IMR-90 (cell line): Measurements from ENCODE around the gene CENPX. TPM values are rescaled to one million over a fixed set of nuclear protein-coding genes. Genes with fewer than 3 reads are reported as not detected.

Experiments
- ATAC-seq: fragments of 200-7000 bp; cut with Tn5 transposase; 2 replicates; pipeline ENCODE4 v1.9.1; 2020; ENCODE audit warnings: low read depth, mild to moderate bottlenecking, moderate library complexity
- BruUV-seq: library from RNA; stranded (reverse); fragments of 400-500 nt; replicated peaks from 2 replicates; lab custom pipeline; 2021; lab: Mats Ljungman, UMichigan
- CTCF ChIA-PET: fragments of 300-600 bp; formaldehyde crosslinking; extraction: SDS; loops from one replicate; lab custom pipeline; 2021; ENCODE audit warnings: antibody characterized with exemption; lab: Yijun Ruan, JAX
- POLR2A ChIA-PET: fragments of 300-600 bp; sonication (Branson Sonifier 250); formaldehyde crosslinking; loops from one replicate; lab custom pipeline; 2022; ENCODE audit warnings: antibody characterized with exemption; ENCODE audit not compliant: unreplicated experiment; lab: Charles Lee
- DNase-seq: peaks from one replicate; pipeline ENCODE4 v3.0.0; 2013
- H2AFZ ChIP-seq: replicated peaks from 2 replicates; pipeline ENCODE3; 2013; ENCODE audit warnings: low read length, mild to moderate bottlenecking; ENCODE audit not compliant: poor library complexity
- H2AK5ac ChIP-seq: 2 replicates; pipeline ENCODE4 v1.6.1; 2013; ENCODE audit warnings: low read depth, low read length, inconsistent platforms
- H2AK9ac ChIP-seq: replicated peaks from 2 replicates; pipeline ENCODE3; 2013; ENCODE audit warnings: mild to moderate bottlenecking, low read depth, low read length, moderate library complexity; ENCODE audit not compliant: poor library complexity
- H2BK120ac ChIP-seq: 2 replicates; pipeline ENCODE4 v1.6.1; 2013; ENCODE audit warnings: low read depth, low read length, inconsistent platforms
- H2BK15ac ChIP-seq: 3 replicates; pipeline ENCODE4 v1.6.1; 2013; ENCODE audit warnings: low read depth, low read length, inconsistent platforms
- H2BK20ac ChIP-seq: 2 replicates; pipeline ENCODE4 v1.6.1; 2013; ENCODE audit warnings: low read depth, mild to moderate bottlenecking, inconsistent platforms, low read length, moderate library complexity
- H2BK5ac ChIP-seq: 2 replicates; pipeline ENCODE4 v1.6.1; 2013; ENCODE audit warnings: mild to moderate bottlenecking, low read depth, low read length, inconsistent platforms; ENCODE audit not compliant: poor library complexity, severe bottlenecking
- H3K14ac ChIP-seq: replicated peaks from 2 replicates; pipeline ENCODE4 v1.6.1; 2013; ENCODE audit warnings: low read depth, low read length, inconsistent platforms
- H3K18ac ChIP-seq: 2 replicates; pipeline ENCODE4 v1.6.1; 2013; ENCODE audit warnings: low read depth, low read length, control low read depth
- H3K23ac ChIP-seq: 2 replicates; pipeline ENCODE4 v1.6.1; 2013; ENCODE audit warnings: low read depth, low read length, inconsistent platforms
- H3K27ac ChIP-seq: 2 replicates; pipeline ENCODE4 v1.5.1; 2013; ENCODE audit warnings: mild to moderate bottlenecking, control low read depth, low read length; ENCODE audit not compliant: insufficient read depth
- H3K27me3 ChIP-seq: 2 replicates; pipeline ENCODE4 v1.6.1; 2013; ENCODE audit warnings: low read length; ENCODE audit not compliant: control insufficient read depth, insufficient read depth
- H3K36me3 ChIP-seq: 2 replicates; pipeline ENCODE4 v1.6.1; 2013; ENCODE audit warnings: low read length, mixed read lengths; ENCODE audit not compliant: control insufficient read depth, insufficient read depth
- H3K4ac ChIP-seq: 2 replicates; pipeline ENCODE4 v1.6.1; 2013; ENCODE audit warnings: low read depth, low read length, inconsistent platforms
- H3K4me1 ChIP-seq: 2 replicates; pipeline ENCODE4 v1.6.1; 2013; ENCODE audit warnings: low read length, mixed read lengths; ENCODE audit not compliant: control insufficient read depth, insufficient read depth
- H3K4me2 ChIP-seq: 2 replicates; pipeline ENCODE4 v1.6.1; 2013; ENCODE audit warnings: low read depth, mild to moderate bottlenecking, control low read depth, low read length, moderate library complexity
- H3K4me3 ChIP-seq: 2 replicates; pipeline ENCODE4 v1.5.1; 2013; ENCODE audit warnings: low read depth, mild to moderate bottlenecking, control low read depth, low read length, moderate library complexity; ENCODE audit not compliant: insufficient read depth
- H3K56ac ChIP-seq: 2 replicates; pipeline ENCODE4 v1.6.1; 2013; ENCODE audit warnings: low read length, inconsistent platforms; ENCODE audit not compliant: insufficient read depth; ENCODE audit errors: extremely low read depth
- H3K79me1 ChIP-seq, 2 experiments: 2 replicates each; pipeline ENCODE4 v1.6.1; 2013; ENCODE audit warnings: low read length in 2 of 2, inconsistent platforms in 1 of 2, low read depth in 1 of 2
- H3K9ac ChIP-seq: 2 replicates; pipeline ENCODE4 v1.6.1; 2013; ENCODE audit warnings: low read depth, low read length, control low read depth
- H3K9me1 ChIP-seq: 2 replicates; pipeline ENCODE4 v1.6.1; 2013; ENCODE audit warnings: low read length, inconsistent platforms; ENCODE audit not compliant: insufficient read depth
- H3K9me3 ChIP-seq: 2 replicates; pipeline ENCODE4 v1.6.1; 2013; ENCODE audit warnings: low read length; ENCODE audit not compliant: control insufficient read depth, insufficient read depth
- H4K20me1 ChIP-seq: 2 replicates; pipeline ENCODE4 v1.6.1; 2013; ENCODE audit warnings: low read length, inconsistent platforms; ENCODE audit not compliant: insufficient read depth
- H4K5ac ChIP-seq: 2 replicates; pipeline ENCODE4 v1.6.1; 2013; ENCODE audit warnings: mild to moderate bottlenecking, low read depth, low read length, control low read depth
- H4K8ac ChIP-seq, 2 experiments: 2 replicates each; pipeline ENCODE4 v1.6.1; 2013; ENCODE audit warnings: low read depth in 2 of 2, low read length in 2 of 2, control low read depth in 1 of 2, inconsistent platforms in 1 of 2
- H4K91ac ChIP-seq: 2 replicates; pipeline ENCODE4 v1.6.1; 2013; ENCODE audit warnings: low read depth, low read length, inconsistent platforms; ENCODE audit not compliant: insufficient read depth
- BHLHE40 ChIP-seq: fragments of 150-350 bp; IDR thresholded peaks from 2 replicates; pipeline ENCODE4 v1.6.1; 2016; ENCODE audit warnings: mild to moderate bottlenecking, low read depth, low read length
- CEBPB ChIP-seq: IDR thresholded peaks from 2 replicates; pipeline ENCODE4 v1.6.1; 2012; ENCODE audit warnings: low read depth, low read length, improper control_type of control experiment
- CHD1 ChIP-seq: IDR thresholded peaks from 2 replicates; pipeline ENCODE4 v1.6.1; 2012; ENCODE audit warnings: low read depth, low read length, improper control_type of control experiment
- CTCF ChIP-seq: conservative IDR thresholded peaks from 2 replicates; pipeline ENCODE4 v1.5.1; 2012; ENCODE audit warnings: mild to moderate bottlenecking, low read depth, low read length, improper control_type of control experiment
- ELK1 ChIP-seq: fragments of 150-350 bp; IDR thresholded peaks from 2 replicates; pipeline ENCODE4 v1.6.1; 2016; ENCODE audit warnings: low read depth, mild to moderate bottlenecking, low read length, moderate library complexity, borderline replicate concordance
- MAFK ChIP-seq: IDR thresholded peaks from 2 replicates; pipeline ENCODE4 v1.6.1; 2012; ENCODE audit warnings: low read depth, low read length, improper control_type of control experiment
- MAZ ChIP-seq: IDR thresholded peaks from 2 replicates; pipeline ENCODE4 v1.6.1; 2012; ENCODE audit warnings: low read depth, mild to moderate bottlenecking, low read length, improper control_type of control experiment, moderate library complexity, borderline replicate concordance
- MXI1 ChIP-seq: IDR thresholded peaks from 2 replicates; pipeline ENCODE4 v1.6.1; 2012; ENCODE audit warnings: low read depth, mild to moderate bottlenecking, low read length, moderate library complexity, borderline replicate concordance
- NFE2L2 ChIP-seq: fragments of 150-350 bp; IDR thresholded peaks from 2 replicates; pipeline ENCODE4 v1.6.1; 2016; ENCODE audit warnings: low read depth, mild to moderate bottlenecking, low read length
- POLR2A ChIP-seq: IDR thresholded peaks from 2 replicates; pipeline ENCODE4 v1.6.1; 2012; ENCODE audit warnings: mild to moderate bottlenecking, low read depth, low read length
- RAD21 ChIP-seq: IDR thresholded peaks from 2 replicates; pipeline ENCODE4 v1.6.1; 2012; ENCODE audit warnings: low read length, improper control_type of control experiment
- SMC3 ChIP-seq: fragments of 150-350 bp; IDR thresholded peaks from 2 replicates; pipeline ENCODE4 v1.6.1; 2016; ENCODE audit warnings: low read depth, mild to moderate bottlenecking, antibody characterized with exemption, low read length, moderate library complexity
- WGBS, 2 experiments: methylation state at CpG; one replicate each; pipeline versions ENCODE4 v1.1.5 to v1.1.7; 2013; ENCODE audit warnings: missing lambda C conversion rate in 2 of 2; ENCODE audit not compliant: insufficient read length in 1 of 2; ENCODE audit errors: extremely low coverage in 2 of 2; 5-methylcytosine and 5-hydroxymethylcytosine counted together
- dilution Hi-C: fragments of 300-500 bp; cut with HindIII; formaldehyde crosslinking; loops from one replicate; pipeline ENCODE4 v1.14.3; 2018; ENCODE audit warnings: low sequenced_read_pairs; ENCODE audit not compliant: unreplicated experiment
- in situ Hi-C: fragments of 300-500 bp; cut with MboI; formaldehyde crosslinking; loops from 3 replicates; pipeline ENCODE4 v1.14.3; 2019; ENCODE audit warnings: low sequenced_read_pairs, inconsistent platforms, mixed read lengths
- intact Hi-C: fragments of 100-400 bp; cut with micrococcal nuclease; formaldehyde crosslinking; loops from 2 replicates; pipeline ENCODE4 v1.10.0; 2022
- polyA plus RNA-seq, 3 experiments: library from polyadenylated mRNA; depleted of rRNA; stranded (reverse); fragments of >200 nt; gene quantifications; 2 replicates each; pipeline ENCODE4 v1.2.3, GENCODE V29; 2012; ENCODE audit warnings: low replicate concordance in 1 of 3
- total RNA-seq: library from RNA; depleted of rRNA; stranded (reverse); fragments of >200 nt; gene quantifications from 2 replicates; pipeline ENCODE4 v1.2.3, GENCODE V29; 2012

The CENPX gene
- total and polyA plus RNA-seq, 2 of the 4 experiments (the other 2 are of a cell fraction), result 44.8 to 86.8 TPM

- ChIA-PET CTCF (interaction anchor here (0.5 to 1.7 kb wide), 4 partner anchors 14 to 78 kb away, joined by 3 to 7 read pairs (median 4); partner anchors contain the start of genes CENPX and LRRC45), POLR2A (interaction anchor here (0.6 kb wide), 1 partner anchor 61 kb away, joined by 4 read pairs; the partner anchor contains the start of gene FASN)
- Histone ChIP-seq H4K20me1 (peaks cover 5% of the 10 kb centered on the region), H3K36me3 (no peaks in the 10 kb centered on the region), H3K9me1 (0 out of 2 replicates have a peak, but pooled peaks cover 7% of the 10 kb centered on the region), H3K4ac (peak within 1 kb of the TSS; percentile 22), H4K91ac (no peak within 1 kb of the TSS), H3K23ac (peak within 1 kb of the TSS; percentile 33; the same call in 1 of the 2 replicates), H3K4me1 (peaks cover 7% of the 10 kb centered on the region), H3K27me3 (no peaks in the 10 kb centered on the region), H3K56ac (peak within 1 kb of the TSS; percentile 48; the same call in 1 of the 2 replicates), H3K9ac (peak within 1 kb of the TSS; percentile 61), H3K14ac (peak within 1 kb of the TSS; percentile 72; the same call in 1 of the 2 replicates), H2BK5ac (peak within 1 kb of the TSS; percentile 79), H3K4me2 (peak within 1 kb of the TSS; percentile 97), H3K27ac (peak within 1 kb of the TSS; percentile 65), H4K5ac (no peak within 1 kb of the TSS; the same call in 1 of the 2 replicates), H2AK5ac (peak within 1 kb of the TSS; percentile 33; the same call in 1 of the 2 replicates), H2BK15ac (no peak within 1 kb of the TSS), H2BK20ac (no peak within 1 kb of the TSS), H2AK9ac (peak within 1 kb of the TSS; percentile 97), H3K4me3 (peak within 1 kb of the TSS; percentile 54), H2BK120ac (no peak within 1 kb of the TSS), H4K8ac (peak within 1 kb of the TSS in 1 of 2 experiments; percentile 78; a peak in 2 of 4 replicates), H2AFZ (peak within 1 kb of the TSS; percentile 96), H3K79me1 (peaks cover 7 to 12% of the 10 kb centered on the region in 2 experiments), H3K9me3 (no peaks in the 10 kb centered on the region), H3K18ac (no peak within 1 kb of the TSS)
- DNase-seq, result peak; percentile 90
- BruUV-seq, result no TSS peak
- in situ Hi-C loops (no loop called here), intact Hi-C loops (loop anchor here (2.0 to 10.0 kb wide), 2 partner anchors 62 to 288 kb away; partner anchors contain the start of gene FASN), dilution Hi-C loops (no loop called here)
- peak; percentile 98 for ATAC-seq
- TF ChIP-seq BHLHE40 (peak; percentile 43; the same call in 1 of the 2 replicates), ELK1 (no peak), MAFK (no peak), MAZ (peak; percentile 66; the same call in 1 of the 2 replicates), MXI1 (peak; percentile 54; the same call in 1 of the 2 replicates), RAD21 (peak; percentile 35; the same call in 1 of the 2 replicates), NFE2L2 (no peak), CEBPB (no peak), CTCF (peak; percentile 87), CHD1 (no peak), POLR2A (peak; percentile 60), SMC3 (0 out of 2 replicates have a peak, but pooled peaks have one; percentile 5)
- WGBS, 2 experiments, result 0% methylated on average over 47 of the region's 92 CpGs; no CpG with 5 or more reads in 1 of the 2 experiments
Observed at GRCh38 chr17:82037092-82037888, 14.6 kb upstream of the CENPX start, which contains the start of gene DCXR. Gene DCXR (minus strand): TSS chr17:82037697. CDS start chr17:82037682, 15 bp downstream.
